NAMALWA (cell line): Measurements from ENCODE around the gene CAV3.

Experiments used
- DNase-seq: peaks from one replicate; pipeline ENCODE4 v3.0.0-alpha.2; 2015; ENCODE audit warnings: low spot score

The CAV3 gene

GRCh38 chr3:8734908-8735307 is 1.3 kb downstream of the CAV3 start:
- DNase-seq, result no peak

- DNase-seq, result no peak
Measured at GRCh38 chr3:8736436-8736835, 2.8 kb downstream of the CAV3 start.

- DNase-seq, result no peak
Measured at GRCh38 chr3:8737301-8737700, 3.7 kb downstream of the CAV3 start.

- DNase-seq, result no peak
Measured at GRCh38 chr3:8737823-8738222, 4.2 kb downstream of the CAV3 start.

- DNase-seq, result no peak
Measured at GRCh38 chr3:8738639-8739038, 5.0 kb downstream of the CAV3 start.

GRCh38 chr3:8739757-8740504 is 6.3 kb downstream of the CAV3 start:
- DNase-seq, result no peak

- DNase-seq, result no peak
Measured at GRCh38 chr3:8741581-8742261, 8.1 kb downstream of the CAV3 start.

- DNase-seq, result no peak
Measured at GRCh38 chr3:8743021-8743601, 9.5 kb downstream of the CAV3 start.

- DNase-seq, result no peak
Measured at GRCh38 chr3:8743911-8744310, 10.3 kb downstream of the CAV3 start.

- no peak for DNase-seq
Measured at GRCh38 chr3:8745619-8746370, 12.2 kb downstream of the CAV3 start.

GRCh38 chr3:8746780-8747345 is 13.3 kb downstream of the CAV3 start:
- no peak for DNase-seq

- no peak for DNase-seq
Measured at GRCh38 chr3:8749316-8749715, 15.7 kb downstream of the CAV3 start.

GRCh38 chr3:8752832-8753231 is 19.2 kb downstream of the CAV3 start:
- DNase-seq, result no peak

- DNase-seq, result no peak
Measured at GRCh38 chr3:8755097-8755496, 21.5 kb downstream of the CAV3 start.

GRCh38 chr3:8755564-8756237 is 22.1 kb downstream of the CAV3 start:
- DNase-seq, result peak; percentile 25

- no peak for DNase-seq
Measured at GRCh38 chr3:8756671-8757070, 23.1 kb downstream of the CAV3 start.

- DNase-seq, result no peak
Measured at GRCh38 chr3:8757551-8758518, 24.2 kb downstream of the CAV3 start.

- no peak for DNase-seq
Measured at GRCh38 chr3:8759038-8759707, 25.6 kb downstream of the CAV3 start.

GRCh38 chr3:8760091-8760490 is 26.5 kb downstream of the CAV3 start:
- no peak for DNase-seq

- DNase-seq, result no peak
Measured at GRCh38 chr3:8760506-8760905, 26.9 kb downstream of the CAV3 start.
